ENCODE measurements around the gene COPZ2. TPM values are rescaled to one million over a fixed set of nuclear protein-coding genes. Genes with fewer than 3 reads are reported as not detected.

COPZ2 gene
- polyA plus RNA-seq, 3 donors: 4.2 to 12.2 (median 6.9) TPM

GRCh38 chr17:48001197-48001596, 36.4 kb downstream of the COPZ2 start:
- H3K79me2 ChIP-seq (ENCODE audit: insufficient read depth, low read length): no peaks in the 10 kb centered on the region
- H3K4me3 ChIP-seq (replicated peaks in 1 of 3; ENCODE audit: low read depth in 2 of 3, low read length in 3 of 3): peak overlapping the region in 1 of 3 experiments; percentile 58
- Mint-ChIP-seq H3K36me3 (peaks cover 0 to 1% of the 10 kb centered on the region in 2 donors), H3K4me3 (peak overlapping the region in 1 of 2 donors; percentile 77), H3K9me3 (peaks cover 0 to 2% (median 0%) of the 10 kb centered on the region in 7 donors), H3K4me1 (peaks cover 67% of the 10 kb centered on the region), H3K27ac (peak overlapping the region; percentile 95 to 97 (median 97)), H3K27me3 (ENCODE audit: low read depth in 3 of 3) (peaks cover 0 to 6% (median 2%) of the 10 kb centered on the region in 3 donors)
- no peak overlapping the region for H2AFZ ChIP-seq (ENCODE audit: insufficient read depth, low read depth, low read length, poor library complexity, severe bottlenecking)
- peak overlapping the region; percentile 91 to 94 for H3K27ac ChIP-seq (ENCODE audit: low read depth in 1 of 2, low read length in 2 of 2)
- peaks cover 63 to 77% of the 10 kb centered on the region in 2 donors for H3K4me1 ChIP-seq (ENCODE audit: control insufficient read depth in 1 of 2, insufficient read depth in 2 of 2, low read length in 2 of 2)
- no CpG with 5 or more reads among the region's 1 CpG for WGBS (ENCODE audit: insufficient coverage)
- intact Hi-C loops (cut with micrococcal nuclease): no loop called here
- peak in 2 of 3 donors; percentile 67 to 73 for DNase-seq
- no peaks in the 10 kb centered on the region for H3K9me3 ChIP-seq (replicated peaks in 1 of 2; ENCODE audit: control insufficient read depth in 1 of 2, insufficient read depth in 1 of 2, low read length in 2 of 2)
- peak overlapping the region; percentile 71 for H3K4me2 ChIP-seq (replicated peaks; ENCODE audit: extremely low read depth, low read length, poor library complexity, severe bottlenecking)
- no peaks in the 10 kb centered on the region for H3K27me3 ChIP-seq (ENCODE audit: control insufficient read depth in 2 of 2, insufficient read depth in 2 of 2, low read length in 2 of 2)
- H3K36me3 ChIP-seq (replicated peaks in 1 of 2; ENCODE audit: control insufficient read depth in 1 of 2, insufficient read depth in 2 of 2, low read length in 2 of 2): no peaks in the 10 kb centered on the region
- no peak for TF ChIP-seq CTCF (IDR thresholded peaks at IDR 0.05)
- H4K20me1 ChIP-seq (ENCODE audit: insufficient read depth, low read length): no peaks in the 10 kb centered on the region
- no peak overlapping the region for H3K9ac ChIP-seq (ENCODE audit: insufficient read depth, low read length, poor library complexity, severe bottlenecking)

GRCh38 chr17:47999582-47999981, 38.0 kb downstream of the COPZ2 start:
- H3K4me3 ChIP-seq (replicated peaks in 1 of 3; ENCODE audit: low read depth in 2 of 3, low read length in 3 of 3): no peak overlapping the region
- no peak overlapping the region for H3K27ac ChIP-seq (ENCODE audit: low read depth in 1 of 2, low read length in 2 of 2)
- no peak overlapping the region for H3K4me3 Mint-ChIP-seq
- H3K36me3 ChIP-seq (replicated peaks in 1 of 2; ENCODE audit: control insufficient read depth in 1 of 2, insufficient read depth in 2 of 2, low read length in 2 of 2): no peaks in the 10 kb centered on the region
- DNase-seq: peak in 1 of 3 donors; percentile 48
- H3K36me3 Mint-ChIP-seq: peaks cover 0 to 1% of the 10 kb centered on the region in 2 donors
- H3K27me3 Mint-ChIP-seq (ENCODE audit: low read depth in 3 of 3): peaks cover 0 to 6% (median 2%) of the 10 kb centered on the region in 3 donors
- H4K20me1 ChIP-seq (ENCODE audit: insufficient read depth, low read length): no peaks in the 10 kb centered on the region
- no peak for TF ChIP-seq CTCF (IDR thresholded peaks at IDR 0.05)
- H2AFZ ChIP-seq (ENCODE audit: insufficient read depth, low read depth, low read length, poor library complexity, severe bottlenecking): peak overlapping the region; percentile 42
- peaks cover 0 to 2% (median 0%) of the 10 kb centered on the region in 7 donors for H3K9me3 Mint-ChIP-seq
- H3K27ac Mint-ChIP-seq: peak overlapping the region; percentile 71 to 96 (median 76)
- 30% methylated on average over 2 of the region's 4 CpGs for WGBS (ENCODE audit: insufficient coverage)
- intact Hi-C loops (cut with micrococcal nuclease): no loop called here
- H3K4me1 Mint-ChIP-seq: peaks cover 53% of the 10 kb centered on the region
- no peaks in the 10 kb centered on the region for H3K79me2 ChIP-seq (ENCODE audit: insufficient read depth, low read length)
- no peaks in the 10 kb centered on the region for H3K27me3 ChIP-seq (ENCODE audit: control insufficient read depth in 2 of 2, insufficient read depth in 2 of 2, low read length in 2 of 2)
- no peaks in the 10 kb centered on the region for H3K9me3 ChIP-seq (replicated peaks in 1 of 2; ENCODE audit: control insufficient read depth in 1 of 2, insufficient read depth in 1 of 2, low read length in 2 of 2)
- no peak overlapping the region for H3K4me2 ChIP-seq (replicated peaks; ENCODE audit: extremely low read depth, low read length, poor library complexity, severe bottlenecking)
- H3K9ac ChIP-seq (ENCODE audit: insufficient read depth, low read length, poor library complexity, severe bottlenecking): no peak overlapping the region
- H3K4me1 ChIP-seq (ENCODE audit: control insufficient read depth in 1 of 2, insufficient read depth in 2 of 2, low read length in 2 of 2): peaks cover 57 to 61% of the 10 kb centered on the region in 2 donors
